HFFc6 (cell line): ENCODE data around the gene MAT1A. TPM values are rescaled to one million over a fixed set of nuclear protein-coding genes. Genes with fewer than 3 reads are reported as not detected.

Experiments
- DNase-seq: peaks from one replicate; pipeline ENCODE4 v3.0.0-alpha.2; 2018
- H3K27ac Mint-ChIP-seq: 2 replicates; pipeline ENCODE4 v1.8.0; 2020; ENCODE audit warnings: mild to moderate bottlenecking, mixed read lengths
- H3K27me3 Mint-ChIP-seq: 2 replicates; pipeline ENCODE4 v1.8.0; 2021; ENCODE audit warnings: mild to moderate bottlenecking, moderate library complexity, mixed read lengths; ENCODE audit not compliant: insufficient read depth
- H3K36me3 Mint-ChIP-seq: 2 replicates; pipeline ENCODE4 v1.8.0; 2021; ENCODE audit warnings: low read depth, mixed read lengths
- H3K4me1 Mint-ChIP-seq: 2 replicates; pipeline ENCODE4 v1.8.0; 2020; ENCODE audit warnings: low read depth, mixed read lengths
- H3K4me3 Mint-ChIP-seq: 2 replicates; pipeline ENCODE4 v1.8.0; 2020; ENCODE audit warnings: mild to moderate bottlenecking, moderate library complexity, mixed read lengths
- H3K9me3 Mint-ChIP-seq: 2 replicates; pipeline ENCODE4 v1.8.0; 2020; ENCODE audit warnings: mild to moderate bottlenecking, mixed read lengths
- CTCF ChIP-seq: fragments of 200-600 bp; sonication (generic); IDR thresholded peaks from 2 replicates; pipeline ENCODE4 v1.5.0; 2021; ENCODE audit warnings: antibody characterized with exemption, mild to moderate bottlenecking
- total RNA-seq, 6 experiments: library from RNA; stranded (reverse); fragmentation: NEBNext Ultra II Directional; extraction: Animal tissue kit (Norgen Biotek cat#: 25700); gene quantifications; 2 replicates in 1 of 6; 3 replicates in 5 of 6; pipeline ENCODE4 v1.2.3, GENCODE V29; 2021

MAT1A gene
- total RNA-seq, 6 experiments from 2014 or later = not detected

DNA sequence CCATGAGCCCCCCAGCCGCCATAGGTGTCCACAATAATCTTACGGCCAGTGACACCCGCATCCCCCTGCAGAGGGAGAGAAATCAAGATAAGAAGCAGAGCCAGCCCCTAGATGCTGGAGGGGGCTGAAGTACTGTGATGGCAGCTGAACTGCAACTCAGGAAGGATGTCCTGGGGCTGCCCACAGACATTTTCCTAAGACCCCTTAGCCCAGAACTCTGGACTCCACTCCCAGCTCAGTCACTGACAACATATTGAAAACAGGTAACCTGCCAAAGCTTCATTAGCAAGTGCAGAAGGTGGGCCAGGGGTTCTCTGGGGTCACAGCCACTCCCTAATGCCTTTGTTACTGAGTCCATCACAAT lies 14.3 kb downstream of the MAT1A start:
- TF ChIP-seq CTCF = no peak
- no peak overlapping the region for H3K4me3 Mint-ChIP-seq

DNA sequence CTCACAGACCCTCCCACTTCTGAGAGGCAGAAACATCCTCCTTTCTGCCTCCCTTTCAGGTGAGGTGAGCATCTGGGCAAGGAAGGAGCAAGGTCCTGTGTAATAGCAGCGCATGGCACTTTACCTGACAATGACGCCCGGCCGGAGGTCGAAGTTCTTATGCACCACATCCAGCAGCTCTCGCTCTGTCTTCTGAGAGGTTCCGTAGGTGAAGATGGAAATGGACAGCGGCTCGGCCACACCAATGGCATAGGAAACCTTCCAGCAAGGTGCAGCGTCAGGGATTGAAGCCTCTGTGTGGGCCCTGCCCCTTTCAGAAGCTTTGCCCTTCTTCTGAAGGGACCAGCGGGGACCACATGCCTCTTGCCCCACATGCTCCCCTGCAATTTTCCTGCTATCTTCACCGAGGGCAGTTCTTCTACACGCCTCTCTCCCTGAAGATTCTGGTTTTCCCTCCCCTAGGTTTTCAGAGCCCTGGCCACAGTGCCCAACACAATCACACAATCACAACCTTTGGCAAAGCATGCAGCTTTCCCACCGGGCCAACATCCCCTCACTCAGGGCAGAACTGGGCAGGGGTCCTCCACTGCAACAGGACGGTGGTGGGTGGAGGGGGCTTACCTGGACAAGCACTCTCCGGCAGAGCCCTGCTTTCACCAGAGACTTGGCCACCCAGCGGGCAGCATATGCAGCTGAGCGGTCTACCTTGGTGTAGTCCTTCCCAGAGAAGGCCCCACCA lies 14.9 kb downstream of the MAT1A start:
- Mint-ChIP-seq H3K27ac (no peak overlapping the region), H3K4me3 (no peak overlapping the region), H3K9me3 (no peaks in the 10 kb centered on the region), H3K4me1 (peaks cover 15% of the 10 kb centered on the region; the same call in 1 of the 2 replicates), H3K36me3 (no peaks in the 10 kb centered on the region), H3K27me3 (peaks cover 32% of the 10 kb centered on the region)
- TF ChIP-seq CTCF = no peak
- DNase-seq = no peak

More for the DNA sequence above, 14.3 kb downstream of the MAT1A start:
- Mint-ChIP-seq H3K36me3 (no peaks in the 10 kb centered on the region), H3K27me3 (peaks cover 34% of the 10 kb centered on the region), H3K9me3 (no peaks in the 10 kb centered on the region), H3K4me1 (peaks cover 15% of the 10 kb centered on the region; the same call in 1 of the 2 replicates), H3K27ac (no peak overlapping the region)
- DNase-seq = no peak

GRCh38 chr10:80273523-80274170 lies 15.8 kb downstream of the MAT1A start:
- H3K4me1 Mint-ChIP-seq = peaks cover 15% of the 10 kb centered on the region
- peaks cover 27% of the 10 kb centered on the region for H3K27me3 Mint-ChIP-seq
- no peaks in the 10 kb centered on the region for H3K36me3 Mint-ChIP-seq
- no peak overlapping the region for H3K4me3 Mint-ChIP-seq
- H3K27ac Mint-ChIP-seq = no peak overlapping the region
- DNase-seq = no peak
- no peaks in the 10 kb centered on the region for H3K9me3 Mint-ChIP-seq
- TF ChIP-seq CTCF = no peak

GRCh38 chr10:80272793-80273522 lies 16.5 kb downstream of the MAT1A start:
- peaks cover 25% of the 10 kb centered on the region for H3K27me3 Mint-ChIP-seq
- DNase-seq = no peak
- no peaks in the 10 kb centered on the region for H3K36me3 Mint-ChIP-seq
- TF ChIP-seq CTCF = no peak
- peaks cover 22% of the 10 kb centered on the region for H3K4me1 Mint-ChIP-seq
- peak overlapping the region; percentile 34; the same call in 1 of the 2 replicates for H3K27ac Mint-ChIP-seq
- no peak overlapping the region for H3K4me3 Mint-ChIP-seq
- no peaks in the 10 kb centered on the region for H3K9me3 Mint-ChIP-seq

- no peak for DNase-seq
- H3K4me1 Mint-ChIP-seq = peaks cover 23% of the 10 kb centered on the region
- no peaks in the 10 kb centered on the region for H3K36me3 Mint-ChIP-seq
- no peak overlapping the region for H3K4me3 Mint-ChIP-seq
- peaks cover 11% of the 10 kb centered on the region for H3K27me3 Mint-ChIP-seq
- H3K27ac Mint-ChIP-seq = no peak overlapping the region
- TF ChIP-seq CTCF = no peak
- no peaks in the 10 kb centered on the region for H3K9me3 Mint-ChIP-seq
Observed at GRCh38 chr10:80271416-80271815, 18.0 kb downstream of the MAT1A start.
